HepG2 (cell line): ENCODE measurements around the gene MAP3K20. TPM values are rescaled to one million over a fixed set of nuclear protein-coding genes. Genes with fewer than 3 reads are reported as not detected.

Source experiments
- ATAC-seq: fragments of 200-7000 bp; cut with Tn5 transposase; 3 replicates; pipeline ENCODE4 v1.9.1; 2020; ENCODE audit warnings: mild to moderate bottlenecking, moderate library complexity
- BruUV-seq: library from RNA; stranded (reverse); fragments of 400-500 nt; replicated peaks from 2 replicates; lab custom pipeline; 2021; lab: Mats Ljungman, UMichigan
- CTCF ChIA-PET: fragments of 300-600 bp; formaldehyde crosslinking; extraction: SDS; loops from one replicate; lab custom pipeline; 2021; ENCODE audit warnings: low total read pairs, inconsistent platforms, low intra/inter-chr PET ratio; lab: Yijun Ruan, JAX
- POLR2A ChIA-PET: fragments of 350-600 bp; sonication (Branson Sonifier 250); formaldehyde crosslinking; loops from one replicate; lab custom pipeline; 2020; ENCODE audit warnings: antibody characterized with exemption, inconsistent platforms; lab: Yijun Ruan, JAX
- DNase-seq: peaks from one replicate; pipeline ENCODE4 v3.0.0-alpha.2; 2015; ENCODE audit warnings: low spot score
- FAIRE-seq: peaks from 3 replicates; lab custom pipeline; 2011; peaks lifted over from hg19 to GRCh38; lab: Jason Lieb, UNC
- H2AFZ ChIP-seq: one replicate; pipeline ENCODE4 v1.6.1; 2011; ENCODE audit warnings: low read length, inconsistent platforms
- H3K27ac ChIP-seq: fragments of 300-600 bp; 3 replicates; pipeline ENCODE4 v1.8.0; 2011; ENCODE audit warnings: mixed run types, mild to moderate bottlenecking, mixed read lengths, low read length, inconsistent platforms; ENCODE audit not compliant: insufficient read depth; ENCODE audit errors: extremely low read length
- H3K27me3 ChIP-seq, 2 experiments: fragments of 200-600 bp in 1 of 2; 2 replicates in 1 of 2; 3 replicates in 1 of 2; pipeline versions ENCODE4 v1.6.0 to v1.8.0; 2011; ENCODE audit warnings: low read length in 2 of 2, mild to moderate bottlenecking in 2 of 2, moderate library complexity in 2 of 2, inconsistent platforms in 1 of 2; ENCODE audit not compliant: insufficient read depth in 2 of 2, control insufficient read depth in 1 of 2
- H3K36me3 ChIP-seq, 2 experiments: fragments of 200-600 bp in 1 of 2; replicated peaks in 1 of 2; 2 replicates in 1 of 2; 3 replicates in 1 of 2; pipeline versions ENCODE4 v1.5.1 to v1.8.0; 2011; ENCODE audit warnings: low read length in 2 of 2, inconsistent platforms in 1 of 2; ENCODE audit not compliant: insufficient read depth in 2 of 2, control insufficient read depth in 1 of 2
- H3K4me1 ChIP-seq: 2 replicates; pipeline ENCODE4 v1.5.1; 2012; ENCODE audit warnings: low read length, inconsistent platforms; ENCODE audit not compliant: insufficient read depth
- H3K4me2 ChIP-seq: 2 replicates; pipeline ENCODE4 v1.6.0; 2011; ENCODE audit warnings: low read depth, low read length, inconsistent platforms
- H3K4me3 ChIP-seq, 3 experiments: fragments of 200-600 bp in 1 of 3; sonication (generic), shearing (Covaris generic) in 1 of 3; replicated peaks in 1 of 3; 2 replicates each; pipeline ENCODE4 v1.5.1; 2011 to 2016; ENCODE audit warnings: low read length in 3 of 3, inconsistent platforms in 2 of 3, low read depth in 2 of 3, mild to moderate bottlenecking in 2 of 3, control low read depth in 1 of 3, mixed read lengths in 1 of 3; ENCODE audit not compliant: insufficient read depth in 1 of 3
- H3K79me2 ChIP-seq: one replicate; pipeline ENCODE4 v1.6.1; 2011; ENCODE audit warnings: low read length, inconsistent platforms; ENCODE audit not compliant: insufficient read depth
- H3K9ac ChIP-seq: 2 replicates; pipeline ENCODE4 v1.6.0; 2011; ENCODE audit warnings: mild to moderate bottlenecking, low read depth, low read length, inconsistent platforms; ENCODE audit not compliant: insufficient read depth
- H3K9me3 ChIP-seq: 2 replicates; pipeline ENCODE4 v1.5.1; 2012; ENCODE audit warnings: mild to moderate bottlenecking, low read length
- H4K20me1 ChIP-seq: 2 replicates; pipeline ENCODE4 v1.6.0; 2011; ENCODE audit warnings: inconsistent platforms, mild to moderate bottlenecking, low read length, moderate library complexity; ENCODE audit not compliant: insufficient read depth
- E2F1 ChIP-seq: sonication (generic); formaldehyde crosslinking; IDR thresholded peaks from 2 replicates; pipeline ENCODE4 v1.5.0; 2020; ENCODE audit warnings: missing genetic modification reagents
- LCORL ChIP-seq, 2 experiments: fragments of 450-650 bp in 1 of 2; sonication (generic) in 1 of 2; formaldehyde crosslinking in 1 of 2; IDR thresholded peaks; 2 replicates each; pipeline versions ENCODE4 v1.5.0 to v1.6.1; 2017 to 2020; ENCODE audit warnings: antibody characterized with exemption in 1 of 2, missing genetic modification reagents in 1 of 2
- MIER3 ChIP-seq: IDR thresholded peaks from 2 replicates; pipeline ENCODE4 v1.6.1; 2016; ENCODE audit warnings: missing compliant biosample characterization, borderline replicate concordance
- NCOA5 ChIP-seq: sonication (generic); formaldehyde crosslinking; IDR thresholded peaks from 2 replicates; pipeline ENCODE4 v1.4.0; 2020; ENCODE audit warnings: missing genetic modification reagents
- NFE2L2 ChIP-seq: fragments of 150-350 bp; IDR thresholded peaks from 2 replicates; pipeline ENCODE4 v1.6.1; 2014; ENCODE audit warnings: low read length
- RBM22 ChIP-seq: fragments of 200-400 bp; formaldehyde crosslinking; optimal IDR thresholded peaks from 2 replicates; pipeline ENCODE3; 2017; ENCODE audit warnings: mild to moderate bottlenecking, low read length, moderate library complexity
- THAP11 ChIP-seq: IDR thresholded peaks from 2 replicates; pipeline ENCODE4 v1.6.1; 2016; ENCODE audit warnings: missing biosample characterization, missing genetic modification reagents
- THYN1 ChIP-seq: sonication (generic); formaldehyde crosslinking; IDR thresholded peaks from 2 replicates; pipeline ENCODE4 v1.8.1; 2023; ENCODE audit warnings: low read depth, mild to moderate bottlenecking, moderate library complexity, missing genetic modification reagents, borderline replicate concordance
- USF2 ChIP-seq, 2 experiments: sonication (generic) in 1 of 2; formaldehyde crosslinking in 1 of 2; IDR thresholded peaks; 2 replicates each; pipeline versions ENCODE4 v1.5.1 to v1.6.1; 2011 to 2020; ENCODE audit warnings: borderline replicate concordance in 1 of 2, low read depth in 1 of 2, low read length in 1 of 2, mild to moderate bottlenecking in 1 of 2, missing genetic modification reagents in 1 of 2, moderate library complexity in 1 of 2
- ZNF101 ChIP-seq: sonication (generic); formaldehyde crosslinking; IDR thresholded peaks from 2 replicates; pipeline ENCODE4 v1.4.0; 2020; ENCODE audit warnings: mild to moderate bottlenecking, low read depth, missing genetic modification reagents, borderline replicate concordance
- ZNF225 ChIP-seq: sonication (generic); formaldehyde crosslinking; IDR thresholded peaks from 2 replicates; pipeline ENCODE4 v1.4.0; 2020; ENCODE audit warnings: mild to moderate bottlenecking, missing genetic modification reagents
- ZNF564 ChIP-seq: sonication (generic); formaldehyde crosslinking; IDR thresholded peaks from 2 replicates; pipeline ENCODE4 v1.8.1; 2023; ENCODE audit warnings: mild to moderate bottlenecking, missing genetic modification reagents
- ZNF672 ChIP-seq: sonication (generic); formaldehyde crosslinking; IDR thresholded peaks from 2 replicates; pipeline ENCODE4 v1.8.1; 2022; ENCODE audit warnings: missing genetic modification reagents
- ZNF703 ChIP-seq: sonication (generic); formaldehyde crosslinking; IDR thresholded peaks from 2 replicates; pipeline ENCODE4 v1.5.1; 2020; ENCODE audit warnings: missing genetic modification reagents, mild to moderate bottlenecking, moderate library complexity, borderline replicate concordance
- ZNF746 ChIP-seq: sonication (generic); formaldehyde crosslinking; IDR thresholded peaks from 2 replicates; pipeline ENCODE4 v1.8.0; 2022; ENCODE audit warnings: mild to moderate bottlenecking, missing genetic modification reagents
- WGBS: methylation state at CpG from one replicate; pipeline ENCODE4 v1.1.6; 2017; ENCODE audit warnings: low lambda C conversion rate; 5-methylcytosine and 5-hydroxymethylcytosine counted together
- in situ Hi-C: cut with HindIII; loops from 2 replicates; pipeline ENCODE4 v1.10.0; 2017; ENCODE audit warnings: low pct_unique_long_range_greater_than_20kb; ENCODE audit not compliant: extremely low pct_ligation_motif_present
- intact Hi-C: fragments of 100-400 bp; cut with micrococcal nuclease; formaldehyde crosslinking; loops from one replicate; pipeline ENCODE4 v1.10.0; 2022; ENCODE audit not compliant: unreplicated experiment
- polyA plus RNA-seq, 8 experiments: library from polyadenylated mRNA; depleted of rRNA in 3 of 8; stranded (reverse) in 7 of 8; unstranded in 1 of 8; fragments of >200 nt; fragmentation: Illumina TruSeq in 4 of 8; extraction: Trizol in 4 of 8; gene quantifications; 2 replicates each; pipeline versions ENCODE4 v1.2.1 to v1.2.3, GENCODE V29; 2011 to 2016; ENCODE audit warnings: low read depth in 4 of 8, missing spikeins in 1 of 8, mixed read lengths in 1 of 8; ENCODE audit not compliant: insufficient read depth in 1 of 8
- total RNA-seq, 5 experiments: library from RNA; depleted of rRNA; stranded (reverse); fragments of >200 nt; fragmentation: Illumina TruSeq; extraction: Trizol; gene quantifications; 2 replicates each; pipeline ENCODE4 v1.2.3, GENCODE V29; 2016; ENCODE audit warnings: low read depth in 1 of 5

The MAP3K20 gene
- total and polyA plus RNA-seq, 2 of the 13 experiments (the other 11 are each of a cell fraction or from before 2014, with no cell fraction given), result 5.2 to 13.5 TPM

GRCh38 chr2:173272849-173273248 lies 197.2 kb downstream of the MAP3K20 start:
- Histone ChIP-seq H4K20me1 (no peaks in the 10 kb centered on the region), H3K4me3 (no peak overlapping the region), H3K9ac (no peak overlapping the region), H3K27me3 (no peaks in the 10 kb centered on the region; a peak in 2 of 5 replicates), H3K4me1 (no peaks in the 10 kb centered on the region), H3K4me2 (no peak overlapping the region), H3K79me2 (no peaks in the 10 kb centered on the region), H2AFZ (no peak overlapping the region), H3K36me3 (no peaks in the 10 kb centered on the region), H3K9me3 (no peaks in the 10 kb centered on the region), H3K27ac (no peak overlapping the region)
- no peak for FAIRE-seq
- TF ChIP-seq THYN1 (no peak), ZNF225 (no peak), RBM22 (no peak), ZNF672 (no peak), ZNF703 (CRISPR knock-in tag) (no peak), ZNF101 (CRISPR knock-in tag) (no peak), THAP11 (no peak), USF2 (IDR thresholded peaks at IDR 0.05; ENCODE audit: low read depth, low read length) (no peak), USF2 (CRISPR knock-in tag; IDR thresholded peaks at IDR 0.05; ENCODE audit: borderline replicate concordance) (no peak), NFE2L2 (no peak), E2F1 (CRISPR knock-in tag) (no peak), NCOA5 (CRISPR knock-in tag) (no peak), LCORL (IDR thresholded peaks at IDR 0.05) (no peak), LCORL (CRISPR knock-in tag; IDR thresholded peaks at IDR 0.05) (no peak), MIER3 (no peak), ZNF564 (CRISPR knock-in tag) (no peak), ZNF746 (CRISPR knock-in tag) (no peak)
- in situ Hi-C loops (no loop called here), intact Hi-C loops (no loop called here)
- BruUV-seq, result no TSS peak
- WGBS, result 35% methylated on average over 3 of the region's 3 CpGs
- ChIA-PET POLR2A (no interaction called here), CTCF (no interaction called here)
- no peak for ATAC-seq
- DNase-seq, result no peak
